HEK293 (cell line): ENCODE measurements around the gene PRIMA1.

Experiments
- CTCF ChIA-PET: fragments of 350-600 bp; formaldehyde crosslinking; extraction: SDS; loops from one replicate; lab custom pipeline; 2021; ENCODE audit warnings: antibody characterized with exemption; lab: Yijun Ruan, JAX
- POLR2A ChIA-PET: fragments of 300-600 bp; formaldehyde crosslinking; extraction: SDS; loops from one replicate; lab custom pipeline; 2020; ENCODE audit warnings: antibody characterized with exemption, inconsistent platforms; lab: Yijun Ruan, JAX
- H3K27ac ChIP-seq: fragments of 200-500 bp; sonication (Bioruptor generic); 2 replicates; pipeline ENCODE4 v1.5.1; 2014; ENCODE audit warnings: low read depth, low read length, control low read depth, inconsistent platforms; ENCODE audit errors: extremely low read depth
- H3K36me3 ChIP-seq, 2 experiments: fragments of 200-500 bp in 1 of 2; sonication (Bioruptor generic) in 1 of 2; 1 replicate in 1 of 2; 2 replicates in 1 of 2; pipeline ENCODE4 v1.5.1; 2014 to 2017; ENCODE audit warnings: inconsistent platforms in 2 of 2, low read length in 2 of 2; ENCODE audit not compliant: control insufficient read depth in 2 of 2, insufficient read depth in 1 of 2
- H3K4me1 ChIP-seq: fragments of 200-500 bp; sonication (Bioruptor generic); 2 replicates; pipeline ENCODE4 v1.5.1; 2014; ENCODE audit warnings: mild to moderate bottlenecking, low read length, inconsistent platforms; ENCODE audit not compliant: control insufficient read depth, insufficient read depth
- H3K4me3 ChIP-seq: 2 replicates; pipeline ENCODE4 v1.5.1; 2011; ENCODE audit warnings: low read depth, mild to moderate bottlenecking, control low read depth, low read length, moderate library complexity
- H3K9me3 ChIP-seq: fragments of 200-500 bp; sonication (Bioruptor generic); 2 replicates; pipeline ENCODE4 v1.5.1; 2014; ENCODE audit warnings: low read depth, low read length, inconsistent platforms; ENCODE audit not compliant: control insufficient read depth, insufficient read depth
- BCL11A ChIP-seq: fragments of 450-650 bp; formaldehyde crosslinking; IDR thresholded peaks from 2 replicates; pipeline ENCODE4 v1.5.1; 2016; ENCODE audit warnings: low read depth, missing biosample characterization, missing genetic modification characterization
- INSM2 ChIP-seq: fragments of 450-650 bp; formaldehyde crosslinking; IDR thresholded peaks from 2 replicates; pipeline ENCODE4 v1.5.1; 2016; ENCODE audit warnings: missing biosample characterization, missing genetic modification characterization
- KLF10 ChIP-seq: fragments of 450-650 bp; IDR thresholded peaks from 2 replicates; pipeline ENCODE4 v1.5.1; 2018; ENCODE audit warnings: missing biosample characterization, mild to moderate bottlenecking, missing genetic modification characterization
- MYNN ChIP-seq: fragments of 450-650 bp; formaldehyde crosslinking; IDR thresholded peaks from 2 replicates; pipeline ENCODE4 v1.5.1; 2016; ENCODE audit warnings: missing biosample characterization, missing genetic modification characterization, borderline replicate concordance
- PBX3 ChIP-seq: sonication (generic); formaldehyde crosslinking; IDR thresholded peaks from 2 replicates; pipeline ENCODE4 v1.8.1; 2022; ENCODE audit warnings: mild to moderate bottlenecking, moderate library complexity, missing genetic modification reagents
- PRDM4 ChIP-seq: fragments of 450-650 bp; formaldehyde crosslinking; IDR thresholded peaks from 2 replicates; pipeline ENCODE4 v1.5.1; 2017; ENCODE audit warnings: missing biosample characterization, missing genetic modification characterization
- SALL2 ChIP-seq: fragments of 450-650 bp; formaldehyde crosslinking; IDR thresholded peaks from 2 replicates; pipeline ENCODE4 v1.5.0; 2017; ENCODE audit warnings: missing biosample characterization, mild to moderate bottlenecking, missing genetic modification characterization, borderline replicate concordance
- SCRT2 ChIP-seq: fragments of 450-650 bp; formaldehyde crosslinking; IDR thresholded peaks from 2 replicates; pipeline ENCODE4 v1.5.1; 2016; ENCODE audit warnings: missing biosample characterization, missing genetic modification characterization
- SP2 ChIP-seq: fragments of 450-650 bp; formaldehyde crosslinking; IDR thresholded peaks from 2 replicates; pipeline ENCODE4 v1.5.1; 2016; ENCODE audit warnings: missing biosample characterization, missing genetic modification characterization
- ZIC2 ChIP-seq: fragments of 450-650 bp; formaldehyde crosslinking; IDR thresholded peaks from 2 replicates; pipeline ENCODE4 v1.5.1; 2016; ENCODE audit warnings: missing biosample characterization, missing genetic modification characterization
- ZNF112 ChIP-seq: fragments of 450-650 bp; formaldehyde crosslinking; IDR thresholded peaks from 2 replicates; pipeline ENCODE4 v1.5.0; 2017; ENCODE audit warnings: missing biosample characterization, missing genetic modification characterization
- ZNF211 ChIP-seq: fragments of 450-650 bp; formaldehyde crosslinking; IDR thresholded peaks from 2 replicates; pipeline ENCODE4 v1.5.1; 2016; ENCODE audit warnings: low read depth, missing biosample characterization, missing genetic modification characterization
- ZNF341 ChIP-seq: fragments of 450-650 bp; formaldehyde crosslinking; IDR thresholded peaks from 2 replicates; pipeline ENCODE4; 2016; ENCODE audit warnings: low read depth, missing biosample characterization, missing genetic modification characterization
- ZNF362 ChIP-seq: fragments of 450-650 bp; formaldehyde crosslinking; IDR thresholded peaks from 2 replicates; pipeline ENCODE4 v1.5.1; 2016; ENCODE audit warnings: missing biosample characterization, missing genetic modification characterization
- ZNF416 ChIP-seq: fragments of 450-650 bp; formaldehyde crosslinking; IDR thresholded peaks from 2 replicates; pipeline ENCODE4 v1.5.1; 2016; ENCODE audit warnings: missing biosample characterization, missing genetic modification characterization
- ZNF514 ChIP-seq: fragments of 450-650 bp; formaldehyde crosslinking; IDR thresholded peaks from 2 replicates; pipeline ENCODE4 v1.5.1; 2016; ENCODE audit warnings: missing biosample characterization, missing genetic modification characterization
- ZNF664 ChIP-seq: fragments of 450-650 bp; formaldehyde crosslinking; IDR thresholded peaks from 2 replicates; pipeline ENCODE4 v1.5.1; 2016; ENCODE audit warnings: missing biosample characterization, missing genetic modification characterization

Gene PRIMA1

GRCh38 chr14:93775744-93776143, 12.5 kb downstream of the PRIMA1 start:
- CTCF ChIA-PET = interaction anchor here (0.8 kb wide), 1 partner anchor 14 kb away, joined by 5 read pairs; no protein-coding TSS in a partner anchor
- no peak overlapping the region for H3K27ac ChIP-seq
- no peaks in the 10 kb centered on the region for H3K9me3 ChIP-seq
- TF ChIP-seq ZIC2 = no peak
- no peak for TF ChIP-seq PRDM4
- no peak for TF ChIP-seq ZNF362
- no peak for TF ChIP-seq ZNF664 (tag by site-specific recombination)
- no peak for TF ChIP-seq ZNF416 (tag by site-specific recombination)
- no peak for TF ChIP-seq ZNF341 (tag by site-specific recombination)
- no peak for TF ChIP-seq BCL11A (tag by site-specific recombination)
- no peak for TF ChIP-seq ZNF211 (tag by site-specific recombination)
- TF ChIP-seq MYNN = no peak
- no peak for TF ChIP-seq ZNF112 (tag by site-specific recombination)
- no peak for TF ChIP-seq ZNF514 (tag by site-specific recombination)
- no peak for TF ChIP-seq SALL2 (tag by site-specific recombination)
- TF ChIP-seq SP2 (tag by site-specific recombination) = no peak
- no peaks in the 10 kb centered on the region for H3K4me1 ChIP-seq
- H3K4me3 ChIP-seq = no peak overlapping the region
- POLR2A ChIA-PET = no interaction called here
- no peaks in the 10 kb centered on the region for H3K36me3 ChIP-seq

- no peaks in the 10 kb centered on the region for H3K4me1 ChIP-seq
- CTCF ChIA-PET = no interaction called here
- TF ChIP-seq SCRT2 (tag by site-specific recombination) (peak; percentile 69), INSM2 (tag by site-specific recombination) (no peak)
- POLR2A ChIA-PET = no interaction called here
- H3K9me3 ChIP-seq = no peaks in the 10 kb centered on the region
- H3K27ac ChIP-seq = no peak overlapping the region
- H3K4me3 ChIP-seq = no peak overlapping the region
- no peaks in the 10 kb centered on the region for H3K36me3 ChIP-seq
These were observed 13.1 kb downstream of the PRIMA1 start for GRCh38 chr14:93775158-93775557.

- CTCF ChIA-PET = no interaction called here
These were observed 16.0 kb downstream of the PRIMA1 start for GRCh38 chr14:93772263-93772662.

More at GRCh38 chr14:93772263-93772662, 16.0 kb downstream of the PRIMA1 start:
- H3K4me3 ChIP-seq = no peak overlapping the region
- TF ChIP-seq ZNF341 (tag by site-specific recombination) = no peak
- TF ChIP-seq ZNF514 (tag by site-specific recombination) = no peak
- TF ChIP-seq PBX3 = no peak
- TF ChIP-seq KLF10 (tag by site-specific recombination) = no peak
- H3K36me3 ChIP-seq = no peaks in the 10 kb centered on the region
- POLR2A ChIA-PET = no interaction called here
- H3K9me3 ChIP-seq = no peaks in the 10 kb centered on the region
- H3K4me1 ChIP-seq = no peaks in the 10 kb centered on the region
- no peak overlapping the region for H3K27ac ChIP-seq
